Hepatocyte (in vitro differentiated cells): ENCODE data around the gene LRCH1.

Experiments
- CTCF ChIP-seq: fragments of 200-600 bp; sonication (generic); IDR thresholded peaks from 2 replicates; pipeline ENCODE4 v1.5.1; 2016; ENCODE audit warnings: antibody characterized with exemption, mild to moderate bottlenecking; ENCODE audit not compliant: poor library complexity
- EZH2phosphoT487 ChIP-seq: fragments of 200-600 bp; sonication (generic); IDR thresholded peaks from one replicate; pipeline ENCODE4 v1.6.1; 2018; ENCODE audit warnings: antibody characterized with exemption, mild to moderate bottlenecking, low read depth, moderate library complexity; ENCODE audit not compliant: unreplicated experiment, severe bottlenecking

- TF ChIP-seq CTCF (no peak), EZH2phosphoT487 (no peak)
These were observed 200.2 kb downstream of the LRCH1 start for GRCh38 chr13:46753137-46753536.
